BJ (cell line): ENCODE results near the gene HEATR1. TPM values are rescaled to one million over a fixed set of nuclear protein-coding genes. Genes with fewer than 3 reads are reported as not detected.
A peak's percentile ranks its signal among the peaks of the same experiment; 100 is the strongest.

Experiments
- CTCF ChIA-PET: fragments of 350-600 bp; formaldehyde crosslinking; extraction: SDS; loops from one replicate; lab custom pipeline; 2021; ENCODE audit warnings: antibody characterized with exemption, inconsistent platforms; lab: Yijun Ruan, JAX
- POLR2A ChIA-PET: fragments of 300-600 bp; sonication (Branson Sonifier 250); formaldehyde crosslinking; extraction: SDS; loops from one replicate; lab custom pipeline; 2021; ENCODE audit warnings: antibody characterized with exemption; lab: Charles Lee
- DNase-seq: peaks from one replicate; pipeline ENCODE4 v3.0.0-alpha.2; 2011; ENCODE audit warnings: low read depth
- H3K27me3 ChIP-seq: 2 replicates; pipeline ENCODE4 v1.6.0; 2011; ENCODE audit warnings: low read length; ENCODE audit not compliant: control insufficient read depth, insufficient read depth
- H3K36me3 ChIP-seq: 2 replicates; pipeline ENCODE4 v1.5.1; 2011; ENCODE audit warnings: low read length; ENCODE audit not compliant: control insufficient read depth, insufficient read depth
- H3K4me3 ChIP-seq: 2 replicates; pipeline ENCODE4 v1.5.1; 2011; ENCODE audit warnings: low read depth, mild to moderate bottlenecking, control low read depth, low read length
- polyA plus RNA-seq: library from polyadenylated mRNA; depleted of rRNA; stranded (reverse); fragments of >200 nt; gene quantifications from 2 replicates; pipeline ENCODE4 v1.2.3, GENCODE V29; 2011; rRNA removed
- TF ChIP-seq, protein P1 (sequence below): IDR thresholded peaks from 2 replicates; pipeline ENCODE4 v1.5.1; 2011; ENCODE audit warnings: low read depth, mild to moderate bottlenecking, control low read depth, inconsistent platforms, low read length, moderate library complexity; ENCODE audit not compliant: insufficient read depth

The HEATR1 gene
- polyA plus RNA-seq, 1 experiment: 11.4 TPM

DNA sequence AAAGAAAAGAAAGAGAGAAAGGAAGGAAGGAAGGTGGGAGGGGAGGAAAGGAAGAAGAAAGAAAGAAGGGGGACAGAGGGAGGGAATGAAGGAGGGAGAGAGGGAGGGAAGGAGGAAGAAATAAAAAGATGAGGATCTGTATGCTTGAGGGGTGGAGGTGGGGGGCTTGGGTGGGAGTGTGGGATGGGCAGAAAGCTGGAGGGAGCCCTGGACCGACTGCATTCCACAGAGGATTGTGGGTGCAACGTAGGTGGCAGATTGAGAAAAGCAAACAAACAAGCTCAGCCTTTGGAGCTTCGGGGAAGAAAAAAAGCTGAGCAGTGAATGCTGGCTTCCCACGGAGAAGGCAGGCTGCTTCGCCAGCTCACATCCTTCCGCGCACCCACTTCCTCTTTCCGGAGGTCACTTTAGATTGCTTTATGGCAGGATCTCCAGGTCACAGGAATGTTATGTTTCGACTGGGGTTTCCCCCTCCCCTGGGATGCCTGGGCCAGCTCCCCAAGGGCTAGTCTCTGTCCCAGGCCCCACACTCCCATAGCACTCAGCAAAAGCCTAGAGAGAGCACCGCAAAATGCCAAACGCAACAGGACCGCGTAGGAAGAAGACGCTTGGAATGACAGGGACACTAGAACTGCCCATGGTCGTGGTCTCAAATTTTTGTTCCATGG, 101.2 kb downstream of the HEATR1 start:
- no peaks in the 10 kb centered on the region for H3K27me3 ChIP-seq
- H3K36me3 ChIP-seq: no peaks in the 10 kb centered on the region
- POLR2A ChIA-PET: no interaction called here
- H3K4me3 ChIP-seq: peak overlapping the region; percentile 21
- CTCF ChIA-PET: interaction anchor here (0.6 to 1.2 kb wide), 2 partner anchors 290 to 399 kb away, joined by 3 read pairs; no protein-coding TSS in a partner anchor
- peak; percentile 20 for DNase-seq
- TF ChIP-seq, protein P1, sequence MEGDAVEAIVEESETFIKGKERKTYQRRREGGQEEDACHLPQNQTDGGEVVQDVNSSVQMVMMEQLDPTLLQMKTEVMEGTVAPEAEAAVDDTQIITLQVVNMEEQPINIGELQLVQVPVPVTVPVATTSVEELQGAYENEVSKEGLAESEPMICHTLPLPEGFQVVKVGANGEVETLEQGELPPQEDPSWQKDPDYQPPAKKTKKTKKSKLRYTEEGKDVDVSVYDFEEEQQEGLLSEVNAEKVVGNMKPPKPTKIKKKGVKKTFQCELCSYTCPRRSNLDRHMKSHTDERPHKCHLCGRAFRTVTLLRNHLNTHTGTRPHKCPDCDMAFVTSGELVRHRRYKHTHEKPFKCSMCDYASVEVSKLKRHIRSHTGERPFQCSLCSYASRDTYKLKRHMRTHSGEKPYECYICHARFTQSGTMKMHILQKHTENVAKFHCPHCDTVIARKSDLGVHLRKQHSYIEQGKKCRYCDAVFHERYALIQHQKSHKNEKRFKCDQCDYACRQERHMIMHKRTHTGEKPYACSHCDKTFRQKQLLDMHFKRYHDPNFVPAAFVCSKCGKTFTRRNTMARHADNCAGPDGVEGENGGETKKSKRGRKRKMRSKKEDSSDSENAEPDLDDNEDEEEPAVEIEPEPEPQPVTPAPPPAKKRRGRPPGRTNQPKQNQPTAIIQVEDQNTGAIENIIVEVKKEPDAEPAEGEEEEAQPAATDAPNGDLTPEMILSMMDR: no peak

DNA sequence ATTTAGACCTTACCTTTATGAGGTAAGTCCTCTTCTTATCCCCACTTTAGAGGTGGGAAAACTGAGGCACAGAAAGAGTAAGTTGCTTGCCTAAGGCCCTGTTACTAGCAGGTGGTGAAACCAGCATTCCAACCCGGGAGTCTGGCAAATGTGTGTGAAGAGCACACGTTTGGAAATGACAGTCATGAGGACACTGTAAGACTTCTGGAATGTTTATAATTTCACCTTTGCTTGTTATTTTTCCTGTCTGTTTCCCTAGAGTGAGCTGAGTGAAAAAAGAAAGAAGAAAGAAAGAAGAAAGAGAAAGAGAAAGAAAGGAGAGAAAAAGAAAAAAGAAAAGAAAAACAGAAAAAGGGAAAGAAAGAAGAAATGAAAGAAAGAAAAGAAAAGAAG, 101.7 kb downstream of the HEATR1 start:
- no peaks in the 10 kb centered on the region for H3K27me3 ChIP-seq
- H3K36me3 ChIP-seq: no peaks in the 10 kb centered on the region
- no peak overlapping the region for H3K4me3 ChIP-seq
- POLR2A ChIA-PET: interaction anchor here (0.6 kb wide), 1 partner anchor 531 kb away, joined by 6 read pairs; no protein-coding TSS in a partner anchor
- TF ChIP-seq, protein P1: no peak
- CTCF ChIA-PET: interaction anchor here (0.6 to 2.6 kb wide), 2 partner anchors 12 to 289 kb away, joined by 3 to 8 read pairs; no protein-coding TSS in a partner anchor
- DNase-seq: peak; percentile 23

DNA sequence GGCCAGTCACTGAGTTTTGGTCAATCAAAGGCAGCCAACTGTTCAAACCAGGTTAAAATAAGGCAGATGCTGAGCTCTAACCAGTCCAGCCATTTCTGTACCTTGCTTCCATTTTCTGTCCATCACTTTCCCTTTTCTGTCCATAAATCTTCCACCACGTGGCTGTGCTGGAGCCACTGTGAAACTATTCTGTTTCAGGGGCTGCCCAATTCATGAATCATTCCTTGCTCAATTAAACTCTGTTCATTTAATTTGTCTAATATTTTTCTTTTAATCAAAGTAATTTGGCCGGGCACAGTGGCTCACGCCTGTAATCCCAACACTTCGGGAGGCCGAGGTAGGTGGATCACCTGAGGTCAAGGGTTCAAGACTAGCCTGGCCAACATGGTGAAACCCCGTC, 103.2 kb downstream of the HEATR1 start:
- no peak for DNase-seq
- ChIA-PET POLR2A (no interaction called here), CTCF (interaction anchor here (1.3 to 2.6 kb wide), 2 partner anchors 9 to 11 kb away, joined by 5 to 8 read pairs; no protein-coding TSS in a partner anchor)
- Histone ChIP-seq H3K27me3 (no peaks in the 10 kb centered on the region; the same call in 1 of the 2 replicates), H3K36me3 (no peaks in the 10 kb centered on the region), H3K4me3 (no peak overlapping the region)
- TF ChIP-seq, protein P1: no peak

Other genes with a start within 250 kb of the HEATR1 start
- gene EDARADD, start 210.2 kb downstream of the HEATR1 start, polyA plus RNA-seq: 0.05 TPM in 1 of 2 replicates, not detected in the other
- gene LGALS8, start 80.5 kb downstream of the HEATR1 start, polyA plus RNA-seq: 50.6 and 72.4 TPM in 2 replicates
- gene ACTN2, start 82.0 kb upstream of the HEATR1 start, polyA plus RNA-seq: not detected in 2 replicates
- 5.3 and 10.5 TPM in 2 replicates for gene MTR, start 190.8 kb upstream of the HEATR1 start, polyA plus RNA-seq